Nucleus accumbens (tissue), 56 donors: Measurements from ENCODE around the gene AMFR.

Experiments used
- DNase-seq, 56 donors: peaks; one replicate each; lab custom pipeline; 2025; lab: John Stamatoyannopoulos, UW

AMFR gene

GRCh38 chr16:56365552-56365951 lies 59.8 kb downstream of the AMFR start:
- DNase-seq: peak in 5 of 56 donors; percentile 28 to 55 (median 43)

GRCh38 chr16:56364865-56365264 lies 60.5 kb downstream of the AMFR start:
- no peak for DNase-seq

GRCh38 chr16:56363781-56364565 lies 61.4 kb downstream of the AMFR start:
- DNase-seq: no peak

- no peak for DNase-seq
These were observed 62.1 kb downstream of the AMFR start for GRCh38 chr16:56363181-56363716.

- DNase-seq: no peak
These were observed 62.6 kb downstream of the AMFR start for GRCh38 chr16:56362706-56363105.

- DNase-seq: no peak
These were observed 63.2 kb downstream of the AMFR start for GRCh38 chr16:56362057-56362655.

GRCh38 chr16:56360117-56361008 lies 65.0 kb downstream of the AMFR start:
- no peak for DNase-seq

GRCh38 chr16:56357765-56358322 lies 67.5 kb downstream of the AMFR start:
- DNase-seq: no peak

- DNase-seq: no peak
These were observed 68.0 kb downstream of the AMFR start for GRCh38 chr16:56357241-56357764.

- DNase-seq: peak in 45 of 56 donors; percentile 25 to 82 (median 54)
These were observed 68.8 kb downstream of the AMFR start for GRCh38 chr16:56356276-56357240.

- no peak for DNase-seq
These were observed 69.5 kb downstream of the AMFR start for GRCh38 chr16:56355786-56356275.

GRCh38 chr16:56355221-56355620 lies 70.1 kb downstream of the AMFR start:
- no peak for DNase-seq

- DNase-seq: no peak
These were observed 70.6 kb downstream of the AMFR start for GRCh38 chr16:56354746-56355145.

- DNase-seq: no peak
These were observed 71.3 kb downstream of the AMFR start for GRCh38 chr16:56354016-56354415.

GRCh38 chr16:56353054-56353921 lies 72.1 kb downstream of the AMFR start:
- no peak for DNase-seq

- no peak for DNase-seq
These were observed 72.8 kb downstream of the AMFR start for GRCh38 chr16:56352351-56353053.

- no peak for DNase-seq
These were observed 73.9 kb downstream of the AMFR start for GRCh38 chr16:56351481-56351880.
